Measurements from ENCODE around the gene DDX1.
"Not testable (repeated sequence)": the region's sequence is repeated elsewhere in the genome, so short reads cannot be mapped to it uniquely, and the experiment has no call there.

DDX1 gene

GRCh38 chr2:15674637-15675455, 83.2 kb downstream of the DDX1 start:
- DNase-seq (ENCODE audit: low read depth in 2 of 2): no peak

GRCh38 chr2:15675456-15676195, 84.0 kb downstream of the DDX1 start:
- DNase-seq (ENCODE audit: low read depth in 2 of 2): no peak

- no peak for DNase-seq (ENCODE audit: low read depth in 2 of 2)
These were observed 85.6 kb downstream of the DDX1 start for GRCh38 chr2:15677141-15677843.

- no peak for DNase-seq (ENCODE audit: low read depth in 2 of 2)
These were observed 86.7 kb downstream of the DDX1 start for GRCh38 chr2:15678346-15678745.

GRCh38 chr2:15678909-15679308, 87.2 kb downstream of the DDX1 start:
- DNase-seq (ENCODE audit: low read depth in 2 of 2): no peak

GRCh38 chr2:15679386-15679924, 87.8 kb downstream of the DDX1 start:
- DNase-seq (ENCODE audit: low read depth in 2 of 2): no peak

GRCh38 chr2:15680132-15680531, 88.5 kb downstream of the DDX1 start:
- DNase-seq (ENCODE audit: low read depth in 2 of 2): not testable (repeated sequence)
